ENCODE data around the gene BCAR1.

GRCh38 chr16:75247249-75247648 lies 4.2 kb downstream of the BCAR1 start:
- TF ChIP-seq CTCF (CRISPR knock-in tag; IDR thresholded peaks at IDR 0.05) (no peak), ESRRA (CRISPR knock-in tag; IDR thresholded peaks at IDR 0.05; ENCODE audit: low read depth) (no peak), ZNF510 (CRISPR knock-in tag; IDR thresholded peaks at IDR 0.05; ENCODE audit: low read depth) (no peak), MAFK (conservative IDR thresholded peaks at IDR 0.05 in 1 of 2, IDR thresholded peaks at IDR 0.05 in 1 of 2; ENCODE audit: low read length in 2 of 2) (no peak), ZMAT3 (CRISPR knock-in tag; conservative IDR thresholded peaks at IDR 0.05) (no peak), HCFC1 (IDR thresholded peaks at IDR 0.05; ENCODE audit: low read depth, low read length) (no peak), RFXANK (CRISPR knock-in tag; IDR thresholded peaks at IDR 0.05) (no peak), NFE2L1 (CRISPR knock-in tag; IDR thresholded peaks at IDR 0.05; ENCODE audit: borderline replicate concordance) (no peak), ZNF24 (IDR thresholded peaks at IDR 0.05) (no peak), HINFP (CRISPR knock-in tag; IDR thresholded peaks at IDR 0.05; ENCODE audit: low read depth) (no peak), ZNF777 (CRISPR knock-in tag; IDR thresholded peaks at IDR 0.05) (no peak), SIN3A (IDR thresholded peaks at IDR 0.05; ENCODE audit: borderline replicate concordance, low read depth, low read length) (no peak), RAD51 (IDR thresholded peaks at IDR 0.05; ENCODE audit: borderline replicate concordance) (no peak)
- TF ChIP-seq, protein P1, sequence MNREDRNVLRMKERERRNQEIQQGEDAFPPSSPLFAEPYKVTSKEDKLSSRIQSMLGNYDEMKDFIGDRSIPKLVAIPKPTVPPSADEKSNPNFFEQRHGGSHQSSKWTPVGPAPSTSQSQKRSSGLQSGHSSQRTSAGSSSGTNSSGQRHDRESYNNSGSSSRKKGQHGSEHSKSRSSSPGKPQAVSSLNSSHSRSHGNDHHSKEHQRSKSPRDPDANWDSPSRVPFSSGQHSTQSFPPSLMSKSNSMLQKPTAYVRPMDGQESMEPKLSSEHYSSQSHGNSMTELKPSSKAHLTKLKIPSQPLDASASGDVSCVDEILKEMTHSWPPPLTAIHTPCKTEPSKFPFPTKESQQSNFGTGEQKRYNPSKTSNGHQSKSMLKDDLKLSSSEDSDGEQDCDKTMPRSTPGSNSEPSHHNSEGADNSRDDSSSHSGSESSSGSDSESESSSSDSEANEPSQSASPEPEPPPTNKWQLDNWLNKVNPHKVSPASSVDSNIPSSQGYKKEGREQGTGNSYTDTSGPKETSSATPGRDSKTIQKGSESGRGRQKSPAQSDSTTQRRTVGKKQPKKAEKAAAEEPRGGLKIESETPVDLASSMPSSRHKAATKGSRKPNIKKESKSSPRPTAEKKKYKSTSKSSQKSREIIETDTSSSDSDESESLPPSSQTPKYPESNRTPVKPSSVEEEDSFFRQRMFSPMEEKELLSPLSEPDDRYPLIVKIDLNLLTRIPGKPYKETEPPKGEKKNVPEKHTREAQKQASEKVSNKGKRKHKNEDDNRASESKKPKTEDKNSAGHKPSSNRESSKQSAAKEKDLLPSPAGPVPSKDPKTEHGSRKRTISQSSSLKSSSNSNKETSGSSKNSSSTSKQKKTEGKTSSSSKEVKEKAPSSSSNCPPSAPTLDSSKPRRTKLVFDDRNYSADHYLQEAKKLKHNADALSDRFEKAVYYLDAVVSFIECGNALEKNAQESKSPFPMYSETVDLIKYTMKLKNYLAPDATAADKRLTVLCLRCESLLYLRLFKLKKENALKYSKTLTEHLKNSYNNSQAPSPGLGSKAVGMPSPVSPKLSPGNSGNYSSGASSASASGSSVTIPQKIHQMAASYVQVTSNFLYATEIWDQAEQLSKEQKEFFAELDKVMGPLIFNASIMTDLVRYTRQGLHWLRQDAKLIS (CRISPR knock-in tag; IDR thresholded peaks at IDR 0.05) = no peak

All from HepG2 (cell line).